Breast epithelium (tissue), 3 donors: ENCODE data around the gene FRG1.
A peak's percentile ranks its signal among the peaks of the same experiment; 100 is the strongest.
"Not testable (repeated sequence)": the region's sequence is repeated elsewhere in the genome, so short reads cannot be mapped to it uniquely, and the experiment has no call there.

Experiments
- POLR2A ChIP-seq: fragments of 450-650 bp; IDR thresholded peaks from one replicate; pipeline ENCODE4 v1.6.1; 2016; ENCODE audit warnings: antibody characterized with exemption, mild to moderate bottlenecking, moderate library complexity
- TF ChIP-seq, protein P1 (sequence below), 3 donors: fragments of 450-650 bp; IDR thresholded peaks; one replicate each; pipeline ENCODE4 v1.5.1; 2016 to 2017; ENCODE audit warnings: antibody characterized with exemption in 3 of 3, mild to moderate bottlenecking in 3 of 3, moderate library complexity in 3 of 3

DNA sequence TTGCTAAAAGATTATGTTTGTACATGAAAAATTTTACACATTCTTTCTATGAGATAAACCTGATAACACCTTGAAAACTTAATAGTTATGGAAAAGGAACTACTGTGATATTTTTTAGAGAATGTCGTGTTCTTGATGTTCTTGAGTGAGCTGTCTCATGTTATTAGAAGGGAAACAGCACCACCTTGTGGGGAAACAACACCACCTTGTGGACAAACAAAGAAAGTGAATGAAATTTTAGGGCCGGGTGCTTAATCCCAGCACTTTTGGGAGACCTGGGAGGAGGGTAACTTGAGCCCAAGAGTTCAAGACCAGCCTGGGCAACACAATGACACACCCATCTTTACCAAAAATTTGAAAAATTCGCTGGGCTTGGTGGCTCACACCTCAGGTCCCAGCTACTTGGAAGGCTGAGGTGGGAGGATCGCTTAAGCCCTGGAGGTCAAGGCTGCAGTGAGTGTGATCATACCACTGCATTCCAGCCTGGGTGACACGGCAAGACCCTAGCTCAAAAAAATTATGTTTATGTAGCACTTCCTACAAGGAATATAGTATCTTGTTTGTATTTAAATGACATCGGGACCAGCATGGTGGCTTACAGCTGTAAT lies 36.1 kb upstream of the FRG1 start:
- TF ChIP-seq, protein P1, sequence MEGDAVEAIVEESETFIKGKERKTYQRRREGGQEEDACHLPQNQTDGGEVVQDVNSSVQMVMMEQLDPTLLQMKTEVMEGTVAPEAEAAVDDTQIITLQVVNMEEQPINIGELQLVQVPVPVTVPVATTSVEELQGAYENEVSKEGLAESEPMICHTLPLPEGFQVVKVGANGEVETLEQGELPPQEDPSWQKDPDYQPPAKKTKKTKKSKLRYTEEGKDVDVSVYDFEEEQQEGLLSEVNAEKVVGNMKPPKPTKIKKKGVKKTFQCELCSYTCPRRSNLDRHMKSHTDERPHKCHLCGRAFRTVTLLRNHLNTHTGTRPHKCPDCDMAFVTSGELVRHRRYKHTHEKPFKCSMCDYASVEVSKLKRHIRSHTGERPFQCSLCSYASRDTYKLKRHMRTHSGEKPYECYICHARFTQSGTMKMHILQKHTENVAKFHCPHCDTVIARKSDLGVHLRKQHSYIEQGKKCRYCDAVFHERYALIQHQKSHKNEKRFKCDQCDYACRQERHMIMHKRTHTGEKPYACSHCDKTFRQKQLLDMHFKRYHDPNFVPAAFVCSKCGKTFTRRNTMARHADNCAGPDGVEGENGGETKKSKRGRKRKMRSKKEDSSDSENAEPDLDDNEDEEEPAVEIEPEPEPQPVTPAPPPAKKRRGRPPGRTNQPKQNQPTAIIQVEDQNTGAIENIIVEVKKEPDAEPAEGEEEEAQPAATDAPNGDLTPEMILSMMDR (IDR thresholded peaks at IDR 0.05) = peak; percentile 29 to 60 (median 59)
- TF ChIP-seq POLR2A = not testable (repeated sequence)
